IPS-18c (cell line): Measurements from ENCODE around the gene PACS2.
A peak's percentile ranks its signal among the peaks of the same experiment; 100 is the strongest.

Experiments used
- H3K4me3 ChIP-seq: 2 replicates; pipeline ENCODE4 v1.7.0; 2013; ENCODE audit warnings: low read depth, mild to moderate bottlenecking, low read length, moderate library complexity; ENCODE audit not compliant: insufficient read depth
- H3K9me3 ChIP-seq: one replicate; pipeline ENCODE4 v1.6.1; 2013; ENCODE audit warnings: mild to moderate bottlenecking, low read length, moderate library complexity; ENCODE audit not compliant: control insufficient read depth, insufficient read depth

The PACS2 gene

GRCh38 chr14:105394714-105395537 lies 80.4 kb downstream of the PACS2 start:
- Histone ChIP-seq H3K9me3 (peaks cover 5% of the 10 kb centered on the region), H3K4me3 (no peak overlapping the region)

- H3K4me3 ChIP-seq = no peak overlapping the region
- H3K9me3 ChIP-seq = peaks cover 10% of the 10 kb centered on the region
These were observed 80.9 kb downstream of the PACS2 start for GRCh38 chr14:105395538-105395854.

GRCh38 chr14:105397350-105397931 lies 82.9 kb downstream of the PACS2 start:
- H3K4me3 ChIP-seq = no peak overlapping the region
- H3K9me3 ChIP-seq = peaks cover 18% of the 10 kb centered on the region

- peak within 1 kb of the TSS; percentile 53 for H3K4me3 ChIP-seq
- peaks cover 18% of the 10 kb centered on the region for H3K9me3 ChIP-seq
These were observed 83.6 kb downstream of the PACS2 start, which contains the start of gene TEX22 for GRCh38 chr14:105398044-105398725. TSS of gene TEX22 (plus strand) at chr14:105398538. CDS start at chr14:105399341, 803 bp downstream.

- Histone ChIP-seq H3K4me3 (peak overlapping the region; percentile 53), H3K9me3 (peaks cover 18% of the 10 kb centered on the region)
These were observed 84.3 kb downstream of the PACS2 start for GRCh38 chr14:105398726-105399465.

- Histone ChIP-seq H3K9me3 (peaks cover 18% of the 10 kb centered on the region), H3K4me3 (peak overlapping the region; percentile 20; the same call in 1 of the 2 replicates)
These were observed 84.9 kb downstream of the PACS2 start for GRCh38 chr14:105399466-105399775.

GRCh38 chr14:105400016-105400415 lies 85.5 kb downstream of the PACS2 start:
- Histone ChIP-seq H3K9me3 (peaks cover 18% of the 10 kb centered on the region), H3K4me3 (0 out of 2 replicates have a peak overlapping the region, but pooled peaks have one; percentile 1)

GRCh38 chr14:105401699-105402098 lies 87.2 kb downstream of the PACS2 start:
- no peak overlapping the region for H3K4me3 ChIP-seq
- H3K9me3 ChIP-seq = peaks cover 18% of the 10 kb centered on the region

- peaks cover 3% of the 10 kb centered on the region for H3K9me3 ChIP-seq
- H3K4me3 ChIP-seq = no peak overlapping the region
These were observed 94.0 kb downstream of the PACS2 start for GRCh38 chr14:105408592-105408991.

GRCh38 chr14:105409364-105409763 lies 94.8 kb downstream of the PACS2 start:
- H3K9me3 ChIP-seq = peaks cover 3% of the 10 kb centered on the region

GRCh38 chr14:105410642-105411016 lies 96.1 kb downstream of the PACS2 start:
- Histone ChIP-seq H3K9me3 (peaks cover 3% of the 10 kb centered on the region), H3K4me3 (peak overlapping the region; percentile 43; the same call in 1 of the 2 replicates)

More at GRCh38 chr14:105409364-105409763, 94.8 kb downstream of the PACS2 start:
- H3K4me3 ChIP-seq = no peak overlapping the region

GRCh38 chr14:105411017-105411941 lies 96.7 kb downstream of the PACS2 start:
- peak overlapping the region; percentile 43 for H3K4me3 ChIP-seq
- peaks cover 3% of the 10 kb centered on the region for H3K9me3 ChIP-seq

- H3K4me3 ChIP-seq = no peak overlapping the region
These were observed 97.6 kb downstream of the PACS2 start for GRCh38 chr14:105411985-105412770.

GRCh38 chr14:105412771-105413543 lies 98.4 kb downstream of the PACS2 start:
- H3K4me3 ChIP-seq = no peak overlapping the region
- peaks cover 3% of the 10 kb centered on the region for H3K9me3 ChIP-seq

More at GRCh38 chr14:105411985-105412770, 97.6 kb downstream of the PACS2 start:
- peaks cover 3% of the 10 kb centered on the region for H3K9me3 ChIP-seq

- Histone ChIP-seq H3K9me3 (peaks cover 3% of the 10 kb centered on the region), H3K4me3 (no peak overlapping the region)
These were observed 99.0 kb downstream of the PACS2 start for GRCh38 chr14:105413544-105413886.
